ENCODE data around the gene GRK2.

GRK2 gene

DNA sequence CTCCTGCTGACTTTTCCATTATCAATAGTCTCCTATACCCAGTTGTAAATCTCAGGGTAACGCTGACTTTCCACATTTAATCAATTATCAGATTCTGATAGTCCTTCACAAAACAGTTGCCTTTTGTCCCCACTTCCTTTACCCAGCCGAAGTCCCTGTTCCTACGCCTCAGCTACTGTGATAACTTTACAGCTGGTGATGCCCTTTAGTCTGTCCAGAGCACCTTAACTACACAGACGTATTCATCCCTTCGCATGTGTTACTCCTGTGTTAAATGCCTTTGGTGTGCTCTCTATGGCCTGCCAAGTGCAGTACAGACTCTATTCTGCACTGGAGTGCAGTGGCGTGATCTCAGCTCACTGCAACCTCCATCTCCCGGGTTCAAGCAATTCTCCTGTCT is 57.3 kb downstream of the GRK2 start:
- TF ChIP-seq POLR2AphosphoS5 (IDR thresholded peaks at IDR 0.05; ENCODE audit: low read depth, low read length) (no peak), POLR2A (IDR thresholded peaks at IDR 0.05; ENCODE audit: low read depth, low read length) (no peak), TAF1 (IDR thresholded peaks at IDR 0.05; ENCODE audit: borderline replicate concordance, low read depth, low read length) (no peak)
- no peak for DNase-seq (ENCODE audit: insufficient read length)
- FAIRE-seq, result no peak

DNA sequence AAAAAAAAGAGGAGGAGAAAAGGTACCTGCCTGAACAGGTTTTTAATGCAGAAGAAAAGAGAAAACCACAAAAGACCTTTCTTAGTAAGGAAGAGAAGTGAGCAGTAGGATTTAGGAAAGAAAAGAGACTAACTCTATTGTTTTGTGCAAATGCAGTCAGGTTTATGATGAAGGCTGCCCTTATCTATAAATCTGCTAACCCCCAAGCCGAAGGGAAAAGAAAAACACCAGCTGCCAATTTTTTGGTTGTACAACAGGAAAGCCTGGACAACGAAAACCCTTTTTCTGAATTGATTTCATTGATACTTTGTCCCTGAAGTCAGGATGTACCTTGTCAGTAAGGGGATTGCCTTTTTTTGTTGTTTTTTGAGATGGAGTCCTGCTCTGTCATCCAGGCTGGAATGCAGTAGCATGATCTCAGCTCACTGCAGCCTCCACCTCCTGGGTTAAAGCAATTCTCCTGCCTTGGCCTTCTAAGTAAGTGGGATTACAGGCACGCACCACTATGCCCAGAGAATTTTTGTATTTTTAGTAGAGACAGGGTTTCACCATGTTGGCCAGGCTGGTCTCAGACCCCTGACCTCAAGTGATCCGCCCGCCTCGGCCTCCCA is 65.9 kb downstream of the GRK2 start:
- DNase-seq (ENCODE audit: insufficient read length), result no peak
- no peak for FAIRE-seq
- no peak for TF ChIP-seq POLR2AphosphoS5 (IDR thresholded peaks at IDR 0.05; ENCODE audit: low read depth, low read length)
- no peak for TF ChIP-seq TAF1 (IDR thresholded peaks at IDR 0.05; ENCODE audit: borderline replicate concordance, low read depth, low read length)
- TF ChIP-seq POLR2A (IDR thresholded peaks at IDR 0.05; ENCODE audit: low read depth, low read length), result no peak

Measured in GM12892 (cell line).